Ishikawa (cell line): ENCODE measurements around the gene KDM4B.

Source experiments
- CREB1 ChIP-seq: IDR thresholded peaks from 2 replicates; pipeline ENCODE4 v1.6.1; 2012; ENCODE audit warnings: low read depth
- NFIC ChIP-seq: IDR thresholded peaks from 2 replicates; pipeline ENCODE4 v1.6.1; 2012
- TEAD4 ChIP-seq: IDR thresholded peaks from 2 replicates; pipeline ENCODE4 v1.6.1; 2012

- TF ChIP-seq NFIC (no peak), TEAD4 (no peak), CREB1 (no peak)
Observed at GRCh38 chr19:5040544-5041167, 71.7 kb downstream of the KDM4B start.
